ENCODE data around the gene SHH.
"Not testable (repeated sequence)": the region's sequence is repeated elsewhere in the genome, so short reads cannot be mapped to it uniquely, and the experiment has no call there.

The SHH gene

GRCh38 chr7:155842496-155843265, 30.4 kb upstream of the SHH start:
- DNase-seq: no peak

- DNase-seq: no peak
Measured at GRCh38 chr7:155840909-155841308, 28.6 kb upstream of the SHH start.

- DNase-seq: no peak
Measured at GRCh38 chr7:155840262-155840885, 28.1 kb upstream of the SHH start.

- no peak for DNase-seq
Measured at GRCh38 chr7:155839461-155839860, 27.2 kb upstream of the SHH start.

- not testable (repeated sequence) for DNase-seq
Measured at GRCh38 chr7:155838312-155838711, 26.0 kb upstream of the SHH start.

GRCh38 chr7:155837126-155837479, 24.8 kb upstream of the SHH start:
- no peak for DNase-seq

GRCh38 chr7:155836216-155837125, 24.2 kb upstream of the SHH start:
- no peak for DNase-seq

GRCh38 chr7:155835446-155836215, 23.4 kb upstream of the SHH start:
- DNase-seq: no peak

- DNase-seq: no peak
Measured at GRCh38 chr7:155834486-155835048, 22.3 kb upstream of the SHH start.

GRCh38 chr7:155833651-155834050, 21.4 kb upstream of the SHH start:
- DNase-seq: no peak

GRCh38 chr7:155832581-155832981, 20.3 kb upstream of the SHH start:
- DNase-seq: no peak

GRCh38 chr7:155831807-155832524, 19.7 kb upstream of the SHH start:
- DNase-seq: no peak

- no peak for DNase-seq
Measured at GRCh38 chr7:155830961-155831806, 18.9 kb upstream of the SHH start.

GRCh38 chr7:155829796-155830470, 17.7 kb upstream of the SHH start:
- DNase-seq: no peak

GRCh38 chr7:155825336-155825735, 13.1 kb upstream of the SHH start:
- no peak for DNase-seq

GRCh38 chr7:155824227-155824886, 12.1 kb upstream of the SHH start:
- DNase-seq: no peak

- no peak for DNase-seq
Measured at GRCh38 chr7:155821851-155822250, 9.6 kb upstream of the SHH start.

- DNase-seq: no peak
Measured at GRCh38 chr7:155820788-155821187, 8.5 kb upstream of the SHH start.

- DNase-seq: no peak
Measured at GRCh38 chr7:155820246-155820645, 8.0 kb upstream of the SHH start.

- DNase-seq: no peak
Measured at GRCh38 chr7:155819186-155819585, 6.9 kb upstream of the SHH start.
